Tibial artery (tissue), 4 donors: Measurements from ENCODE around the gene GDPD4.

ENCODE experiments used
- DNase-seq, 2 donors: peaks; one replicate each; pipeline ENCODE4 v3.0.0-alpha.2; 2019
- H3K27ac ChIP-seq, 2 donors: fragments of 200-600 bp; sonication (generic) in 1 of 2; 1 replicate in 1 of 2; 2 replicates in 1 of 2; pipeline ENCODE4 v1.5.1; 2018 to 2019; ENCODE audit warnings: mild to moderate bottlenecking in 1 of 2
- H3K27me3 ChIP-seq, 2 donors: fragments of 200-600 bp; sonication (generic) in 1 of 2; one replicate each; pipeline versions ENCODE4 v1.5.1 to v1.6.0; 2016 to 2019
- H3K36me3 ChIP-seq, 3 donors: fragments of 200-600 bp; sonication (generic) in 2 of 3; one replicate each; pipeline ENCODE4 v1.5.1; 2016 to 2019; ENCODE audit warnings: mild to moderate bottlenecking in 2 of 3
- H3K4me1 ChIP-seq, 4 donors: fragments of 200-600 bp; sonication (generic) in 2 of 4; 1 replicate in 3 of 4; 2 replicates in 1 of 4; pipeline ENCODE4 v1.5.1; 2016 to 2019
- H3K4me3 ChIP-seq, 2 donors: fragments of 200-600 bp; sonication (generic) in 1 of 2; 1 replicate in 1 of 2; 2 replicates in 1 of 2; pipeline ENCODE4 v1.5.1; 2018 to 2019; ENCODE audit warnings: mild to moderate bottlenecking in 2 of 2
- H3K9me3 ChIP-seq, 3 donors: fragments of 200-600 bp; sonication (generic) in 1 of 3; one replicate each; pipeline ENCODE4 v1.5.1; 2016 to 2019
- intact Hi-C: fragments of 100-400 bp; cut with DNase I; formaldehyde crosslinking; loops from one replicate; pipeline ENCODE4 v1.15.0; 2023; ENCODE audit warnings: low total_unique reads
- TF ChIP-seq, protein P1 (sequence below), 2 experiments: fragments of 200-600 bp in 1 of 2; fragments of 450-650 bp in 1 of 2; IDR thresholded peaks; one replicate each; pipeline ENCODE4 v1.5.1; 2017 to 2019; ENCODE audit warnings: antibody characterized with exemption in 2 of 2, mild to moderate bottlenecking in 1 of 2, moderate library complexity in 1 of 2

GDPD4 gene

GRCh38 chr11:77213029-77213579 lies 88.4 kb downstream of the GDPD4 start:
- intact Hi-C loops, result no loop called here
- Histone ChIP-seq H3K4me3 (no peak overlapping the region), H3K4me1 (peaks cover 0 to 1% (median under 1%) of the 10 kb centered on the region in 4 donors), H3K36me3 (no peaks in the 10 kb centered on the region), H3K27me3 (no peaks in the 10 kb centered on the region), H3K9me3 (no peaks in the 10 kb centered on the region), H3K27ac (no peak overlapping the region)
- DNase-seq, result no peak
- TF ChIP-seq, protein P1, sequence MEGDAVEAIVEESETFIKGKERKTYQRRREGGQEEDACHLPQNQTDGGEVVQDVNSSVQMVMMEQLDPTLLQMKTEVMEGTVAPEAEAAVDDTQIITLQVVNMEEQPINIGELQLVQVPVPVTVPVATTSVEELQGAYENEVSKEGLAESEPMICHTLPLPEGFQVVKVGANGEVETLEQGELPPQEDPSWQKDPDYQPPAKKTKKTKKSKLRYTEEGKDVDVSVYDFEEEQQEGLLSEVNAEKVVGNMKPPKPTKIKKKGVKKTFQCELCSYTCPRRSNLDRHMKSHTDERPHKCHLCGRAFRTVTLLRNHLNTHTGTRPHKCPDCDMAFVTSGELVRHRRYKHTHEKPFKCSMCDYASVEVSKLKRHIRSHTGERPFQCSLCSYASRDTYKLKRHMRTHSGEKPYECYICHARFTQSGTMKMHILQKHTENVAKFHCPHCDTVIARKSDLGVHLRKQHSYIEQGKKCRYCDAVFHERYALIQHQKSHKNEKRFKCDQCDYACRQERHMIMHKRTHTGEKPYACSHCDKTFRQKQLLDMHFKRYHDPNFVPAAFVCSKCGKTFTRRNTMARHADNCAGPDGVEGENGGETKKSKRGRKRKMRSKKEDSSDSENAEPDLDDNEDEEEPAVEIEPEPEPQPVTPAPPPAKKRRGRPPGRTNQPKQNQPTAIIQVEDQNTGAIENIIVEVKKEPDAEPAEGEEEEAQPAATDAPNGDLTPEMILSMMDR (IDR thresholded peaks at IDR 0.05), result no peak

GRCh38 chr11:77212314-77213007 lies 89.0 kb downstream of the GDPD4 start:
- H3K4me1 ChIP-seq, result peaks cover 0 to 8% (median 3%) of the 10 kb centered on the region in 4 donors
- TF ChIP-seq, protein P1 (IDR thresholded peaks at IDR 0.05), result no peak
- intact Hi-C loops, result no loop called here
- H3K9me3 ChIP-seq, result no peaks in the 10 kb centered on the region
- no peaks in the 10 kb centered on the region for H3K27me3 ChIP-seq
- H3K27ac ChIP-seq, result no peak overlapping the region
- no peak overlapping the region for H3K4me3 ChIP-seq
- H3K36me3 ChIP-seq, result no peaks in the 10 kb centered on the region
- no peak for DNase-seq

GRCh38 chr11:77211594-77212251 lies 89.8 kb downstream of the GDPD4 start:
- TF ChIP-seq, protein P1 (IDR thresholded peaks at IDR 0.05), result no peak
- no peak for DNase-seq
- H3K4me1 ChIP-seq, result peaks cover 0 to 8% (median 3%) of the 10 kb centered on the region in 4 donors
- no peaks in the 10 kb centered on the region for H3K27me3 ChIP-seq
- intact Hi-C loops, result no loop called here
- no peaks in the 10 kb centered on the region for H3K36me3 ChIP-seq
- H3K27ac ChIP-seq, result no peak overlapping the region
- no peaks in the 10 kb centered on the region for H3K9me3 ChIP-seq
- no peak overlapping the region for H3K4me3 ChIP-seq

- H3K9me3 ChIP-seq, result no peaks in the 10 kb centered on the region
- TF ChIP-seq, protein P1 (IDR thresholded peaks at IDR 0.05), result no peak
- peaks cover 0 to 8% (median 3%) of the 10 kb centered on the region in 4 donors for H3K4me1 ChIP-seq
- H3K27me3 ChIP-seq, result no peaks in the 10 kb centered on the region
- no peak overlapping the region for H3K27ac ChIP-seq
- no peak for DNase-seq
- no peaks in the 10 kb centered on the region for H3K36me3 ChIP-seq
- no peak overlapping the region for H3K4me3 ChIP-seq
- intact Hi-C loops, result no loop called here
Measured at GRCh38 chr11:77211040-77211451, 90.4 kb downstream of the GDPD4 start.

DNA sequence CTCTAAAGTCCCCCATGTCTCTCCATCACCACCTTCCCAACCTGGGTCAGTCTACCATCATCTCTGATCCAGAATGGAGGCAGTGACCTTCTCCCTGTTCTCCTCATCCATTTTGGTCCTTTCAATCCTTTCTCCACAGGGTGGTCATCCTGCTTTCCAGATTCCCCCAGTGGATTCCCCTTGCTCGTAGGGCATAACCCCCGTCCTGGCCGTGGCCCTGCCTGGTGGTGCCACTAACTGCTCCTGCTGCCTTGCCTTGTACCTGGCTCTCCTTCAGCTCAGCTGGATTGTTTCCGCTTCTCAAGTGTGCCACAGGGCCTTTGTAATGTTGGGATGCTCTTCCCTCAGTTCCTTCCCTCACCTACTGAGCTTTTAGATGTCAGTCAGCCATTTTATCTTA lies 91.8 kb downstream of the GDPD4 start:
- Histone ChIP-seq H3K36me3 (no peaks in the 10 kb centered on the region), H3K27me3 (no peaks in the 10 kb centered on the region), H3K9me3 (no peaks in the 10 kb centered on the region), H3K4me1 (peaks cover 0 to 8% (median 3%) of the 10 kb centered on the region in 4 donors), H3K4me3 (no peak overlapping the region), H3K27ac (no peak overlapping the region)
- DNase-seq, result no peak
- intact Hi-C loops, result no loop called here
- TF ChIP-seq, protein P1 (IDR thresholded peaks at IDR 0.05), result no peak
